Fibroblast of pulmonary artery (primary cell): ENCODE data around the gene RGS19.

Source experiments
- DNase-seq: peaks from one replicate; pipeline ENCODE4 v3.0.0-alpha.2; 2010; ENCODE audit warnings: low read depth
- H3K4me3 ChIP-seq: replicated peaks from 2 replicates; pipeline ENCODE4 v1.5.1; 2011; ENCODE audit warnings: low read depth, mild to moderate bottlenecking, control low read depth, low read length, moderate library complexity
- TF ChIP-seq, protein P1 (sequence below): IDR thresholded peaks from 2 replicates; pipeline ENCODE4 v1.5.1; 2011; ENCODE audit warnings: mild to moderate bottlenecking, control low read depth, low read length, inconsistent platforms; ENCODE audit errors: missing control alignments

RGS19 gene

DNA sequence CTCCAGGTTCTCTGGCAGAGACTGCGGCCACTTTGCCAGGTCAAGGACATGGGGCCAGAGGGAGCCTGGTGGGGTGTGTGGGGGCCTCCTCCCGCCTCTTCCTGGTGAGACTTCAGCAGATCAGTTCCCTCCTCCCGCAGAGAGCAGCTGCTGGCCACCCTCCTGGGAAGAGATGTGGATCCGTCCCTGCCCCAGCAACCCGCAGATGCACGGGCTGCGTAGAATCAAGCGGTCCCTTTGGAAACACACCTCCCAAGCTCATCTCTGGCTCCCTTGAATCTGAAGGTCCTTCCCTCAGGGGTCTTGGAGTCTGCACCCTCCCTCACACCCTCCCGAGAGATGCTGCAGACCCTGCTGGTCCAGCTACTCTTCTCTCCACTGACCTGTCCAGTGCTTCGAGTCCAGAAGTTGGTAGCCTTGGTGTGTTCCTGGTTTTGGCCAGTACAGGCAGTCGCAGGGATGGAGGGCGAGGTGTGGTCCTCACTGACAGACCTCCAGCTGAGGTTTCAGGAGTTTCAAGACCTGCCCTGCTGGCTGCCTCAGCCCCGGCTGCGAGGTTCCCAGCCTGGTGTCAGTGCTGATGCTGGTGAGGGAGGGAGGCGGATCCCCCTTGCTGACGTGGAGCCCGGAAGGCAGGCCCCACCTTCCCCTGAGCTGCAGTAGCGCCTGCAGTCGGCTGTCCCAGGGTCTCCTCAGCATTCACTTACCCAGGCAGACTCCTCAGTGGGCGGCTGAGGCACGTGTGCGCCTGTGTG is 27.8 kb upstream of the RGS19 start, which contains the start of gene NPBWR2:
Gene NPBWR2 (minus strand): TSS at position 585 of the 755 bp plus-strand sequence. CDS start 734 bp downstream, outside the sequence.
- TF ChIP-seq, protein P1, sequence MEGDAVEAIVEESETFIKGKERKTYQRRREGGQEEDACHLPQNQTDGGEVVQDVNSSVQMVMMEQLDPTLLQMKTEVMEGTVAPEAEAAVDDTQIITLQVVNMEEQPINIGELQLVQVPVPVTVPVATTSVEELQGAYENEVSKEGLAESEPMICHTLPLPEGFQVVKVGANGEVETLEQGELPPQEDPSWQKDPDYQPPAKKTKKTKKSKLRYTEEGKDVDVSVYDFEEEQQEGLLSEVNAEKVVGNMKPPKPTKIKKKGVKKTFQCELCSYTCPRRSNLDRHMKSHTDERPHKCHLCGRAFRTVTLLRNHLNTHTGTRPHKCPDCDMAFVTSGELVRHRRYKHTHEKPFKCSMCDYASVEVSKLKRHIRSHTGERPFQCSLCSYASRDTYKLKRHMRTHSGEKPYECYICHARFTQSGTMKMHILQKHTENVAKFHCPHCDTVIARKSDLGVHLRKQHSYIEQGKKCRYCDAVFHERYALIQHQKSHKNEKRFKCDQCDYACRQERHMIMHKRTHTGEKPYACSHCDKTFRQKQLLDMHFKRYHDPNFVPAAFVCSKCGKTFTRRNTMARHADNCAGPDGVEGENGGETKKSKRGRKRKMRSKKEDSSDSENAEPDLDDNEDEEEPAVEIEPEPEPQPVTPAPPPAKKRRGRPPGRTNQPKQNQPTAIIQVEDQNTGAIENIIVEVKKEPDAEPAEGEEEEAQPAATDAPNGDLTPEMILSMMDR = no peak
- H3K4me3 ChIP-seq = no peak within 1 kb of the TSS
- no peak for DNase-seq

DNA sequence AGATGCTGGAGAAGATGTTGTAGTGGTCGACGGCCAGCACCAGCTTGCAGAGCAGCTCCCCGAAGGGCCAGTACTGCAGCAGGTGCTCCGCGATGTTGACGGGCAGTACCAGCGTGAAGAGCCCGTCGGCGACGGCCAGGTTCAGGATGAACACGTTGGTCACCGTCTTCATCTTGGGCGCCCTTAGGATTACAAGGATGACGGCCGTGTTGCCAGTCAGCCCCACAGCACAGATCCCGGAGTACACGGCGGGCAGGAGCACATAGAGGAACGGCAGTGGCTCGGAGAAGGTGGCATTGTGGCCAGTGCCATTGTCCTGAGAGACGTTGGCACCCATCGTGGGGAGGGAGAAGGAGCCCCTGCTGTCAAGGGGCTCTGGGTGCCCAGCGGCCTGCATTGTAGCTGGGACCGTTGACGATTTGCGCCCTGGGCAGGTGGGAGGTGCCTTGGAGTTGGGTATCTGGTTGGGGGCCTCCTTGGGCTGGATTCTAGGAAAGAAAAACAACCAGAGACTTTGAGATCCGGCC is 27.2 kb upstream of the RGS19 start:
- DNase-seq = no peak
- no peak overlapping the region for H3K4me3 ChIP-seq
- TF ChIP-seq, protein P1 = no peak

DNA sequence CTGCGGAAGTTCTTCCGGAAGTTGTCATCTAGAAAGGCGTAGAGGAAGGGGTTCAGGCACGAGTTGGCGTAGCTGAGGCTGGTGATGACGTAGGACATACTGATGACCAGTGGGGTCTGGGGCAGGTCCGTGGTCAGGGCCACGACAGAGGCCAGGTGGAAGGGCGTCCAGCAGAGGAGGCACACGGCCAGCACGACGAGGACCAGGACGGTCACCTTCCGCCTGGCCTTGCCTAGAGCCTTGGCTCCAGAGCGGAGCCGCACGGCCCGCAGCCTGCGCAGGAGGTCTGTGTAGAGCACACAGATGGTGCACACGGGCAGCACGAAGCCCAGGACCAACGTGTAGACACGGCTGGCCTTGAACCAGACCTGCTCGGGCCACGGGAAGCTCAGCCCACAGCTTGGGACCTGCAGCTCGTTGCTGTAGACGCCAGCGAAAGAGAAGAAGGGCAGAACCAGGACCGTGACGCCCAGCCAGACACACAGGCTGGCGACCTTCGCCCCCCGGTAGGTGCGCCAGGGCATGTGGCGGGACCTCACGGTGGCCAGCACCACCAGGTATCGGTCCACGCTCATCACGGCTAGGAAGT is 26.6 kb upstream of the RGS19 start:
- DNase-seq = no peak
- no peak overlapping the region for H3K4me3 ChIP-seq
- TF ChIP-seq, protein P1 = no peak

DNA sequence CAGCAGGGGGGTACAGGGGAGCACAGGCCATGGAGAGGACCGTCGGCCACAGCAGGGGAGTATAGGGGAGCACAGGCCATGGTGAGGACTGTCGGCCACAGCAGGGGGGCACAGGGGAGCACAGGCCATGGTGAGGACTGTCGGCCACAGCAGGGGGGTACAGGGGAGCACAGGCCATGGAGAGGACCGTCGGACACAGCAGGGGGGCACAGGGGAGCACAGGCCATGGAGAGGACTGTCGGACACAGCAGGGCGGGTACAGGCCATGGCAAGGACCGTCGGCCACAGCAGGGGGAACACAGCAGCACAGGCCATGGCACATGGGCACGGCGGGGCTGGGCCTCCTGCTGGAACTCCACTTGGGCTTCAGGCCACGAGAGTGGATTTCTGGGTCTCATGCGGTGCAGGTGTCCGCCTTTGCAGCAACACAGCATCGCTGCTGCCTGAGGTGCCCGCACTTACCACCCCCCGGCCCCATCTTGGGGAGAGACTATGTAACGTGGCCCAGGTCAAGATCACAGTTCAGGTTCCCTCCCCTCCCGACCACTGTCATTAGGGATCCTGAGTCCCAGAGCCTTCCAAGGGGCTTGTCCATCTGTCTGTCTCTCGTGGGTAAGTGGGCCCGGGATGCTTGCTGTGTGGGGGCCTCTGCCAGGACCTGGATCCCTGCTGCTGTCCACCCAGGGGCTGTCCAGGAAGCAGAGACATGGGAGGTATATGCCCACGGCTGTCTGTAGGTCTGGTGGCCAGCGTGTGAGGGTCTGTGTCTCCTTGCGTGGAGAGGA is 25.5 kb upstream of the RGS19 start:
- no peak overlapping the region for H3K4me3 ChIP-seq
- no peak for DNase-seq
- TF ChIP-seq, protein P1 = no peak

DNA sequence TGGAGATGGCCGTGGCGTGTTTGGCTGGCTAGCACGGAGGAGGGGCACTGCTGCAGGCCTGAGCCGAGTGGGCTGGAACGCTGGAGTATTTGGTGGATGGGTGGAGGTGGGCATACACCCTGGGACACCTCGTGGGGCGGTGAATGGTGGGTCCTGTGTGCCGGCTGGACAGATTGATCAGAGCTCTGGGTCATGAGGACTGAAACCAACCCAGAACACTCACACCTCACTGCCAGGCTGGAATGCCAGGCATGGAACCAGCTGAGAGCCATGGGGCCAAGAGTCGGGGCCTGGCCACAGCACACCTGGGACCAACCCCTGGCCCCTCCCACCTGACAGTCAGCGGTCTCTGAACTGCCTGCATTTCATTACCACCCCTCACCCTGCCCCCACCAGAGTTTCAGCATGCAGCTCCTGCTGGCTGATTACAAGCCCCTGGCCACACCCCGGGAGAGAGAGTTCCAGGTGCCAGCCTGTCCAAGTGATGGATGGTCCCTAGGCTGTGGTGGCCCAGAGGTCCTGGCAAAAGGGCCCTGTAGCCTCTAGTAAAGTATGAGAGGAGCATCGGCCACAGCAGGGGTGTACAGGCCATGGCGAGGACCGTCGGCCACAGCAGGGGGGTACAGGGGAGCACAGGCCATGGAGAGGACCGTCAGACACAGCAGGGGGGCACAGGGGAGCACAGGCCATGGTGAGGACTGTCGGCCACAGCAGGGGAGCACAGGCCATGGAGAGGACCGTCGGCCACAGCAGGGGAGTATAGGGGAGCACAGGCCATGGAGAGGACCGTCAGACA is 24.8 kb upstream of the RGS19 start:
- no peak for DNase-seq
- TF ChIP-seq, protein P1 = no peak
- H3K4me3 ChIP-seq = no peak overlapping the region

DNA sequence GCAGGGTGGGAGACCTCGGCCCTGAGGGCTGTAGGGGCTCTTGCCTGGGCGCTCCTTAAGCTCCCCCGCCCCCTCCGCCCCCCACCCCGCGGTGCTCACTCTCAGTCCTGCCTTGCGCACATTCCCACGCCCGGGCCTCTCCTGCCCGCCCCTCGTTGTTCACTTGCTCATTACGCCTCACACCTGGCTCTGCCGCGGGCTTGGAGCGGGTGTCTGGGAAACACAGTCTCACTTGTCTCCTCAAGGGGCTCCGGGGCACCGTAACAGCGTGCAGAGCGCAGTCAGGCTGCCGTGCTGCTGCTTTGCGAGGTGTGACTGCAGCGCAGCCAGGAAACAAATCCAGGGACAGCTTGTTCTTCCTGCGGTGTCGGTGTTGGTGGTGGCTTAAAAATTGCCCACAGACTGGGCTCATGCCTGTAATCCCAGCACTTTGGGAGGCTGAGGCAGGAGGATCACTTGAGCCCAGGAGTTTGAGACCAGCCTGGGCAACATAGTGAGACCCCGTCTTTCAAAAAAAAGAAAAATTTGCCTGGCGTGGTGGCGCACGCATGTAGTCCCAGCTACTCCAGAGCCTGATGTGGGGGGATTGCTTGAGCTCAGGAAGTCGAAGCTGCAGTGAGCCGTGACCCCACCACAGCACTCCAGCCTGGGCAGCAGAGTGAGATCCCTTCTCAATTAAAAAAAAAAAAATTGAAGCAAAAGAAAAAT is 23.5 kb upstream of the RGS19 start:
- TF ChIP-seq, protein P1 = no peak
- DNase-seq = no peak
- no peak overlapping the region for H3K4me3 ChIP-seq
